Sigmoid colon (tissue), 4 donors: ENCODE measurements around the gene CUL9.

Experiments used
- EP300 ChIP-seq, 4 donors: sonication (generic); formaldehyde crosslinking; IDR thresholded peaks; one replicate each; pipeline ENCODE4 v1.6.1; 2017; ENCODE audit warnings: antibody characterized with exemption in 4 of 4
- TF ChIP-seq, protein P1 (sequence below), 4 experiments: fragments of 450-650 bp in 3 of 4; fragments of 200-600 bp in 1 of 4; IDR thresholded peaks; one replicate each; pipeline ENCODE4 v1.5.1; 2016 to 2019; ENCODE audit warnings: antibody characterized with exemption in 4 of 4, mild to moderate bottlenecking in 3 of 4, moderate library complexity in 2 of 4

GRCh38 chr6:43231053-43231452, 49.1 kb downstream of the CUL9 start:
- TF ChIP-seq, protein P1, sequence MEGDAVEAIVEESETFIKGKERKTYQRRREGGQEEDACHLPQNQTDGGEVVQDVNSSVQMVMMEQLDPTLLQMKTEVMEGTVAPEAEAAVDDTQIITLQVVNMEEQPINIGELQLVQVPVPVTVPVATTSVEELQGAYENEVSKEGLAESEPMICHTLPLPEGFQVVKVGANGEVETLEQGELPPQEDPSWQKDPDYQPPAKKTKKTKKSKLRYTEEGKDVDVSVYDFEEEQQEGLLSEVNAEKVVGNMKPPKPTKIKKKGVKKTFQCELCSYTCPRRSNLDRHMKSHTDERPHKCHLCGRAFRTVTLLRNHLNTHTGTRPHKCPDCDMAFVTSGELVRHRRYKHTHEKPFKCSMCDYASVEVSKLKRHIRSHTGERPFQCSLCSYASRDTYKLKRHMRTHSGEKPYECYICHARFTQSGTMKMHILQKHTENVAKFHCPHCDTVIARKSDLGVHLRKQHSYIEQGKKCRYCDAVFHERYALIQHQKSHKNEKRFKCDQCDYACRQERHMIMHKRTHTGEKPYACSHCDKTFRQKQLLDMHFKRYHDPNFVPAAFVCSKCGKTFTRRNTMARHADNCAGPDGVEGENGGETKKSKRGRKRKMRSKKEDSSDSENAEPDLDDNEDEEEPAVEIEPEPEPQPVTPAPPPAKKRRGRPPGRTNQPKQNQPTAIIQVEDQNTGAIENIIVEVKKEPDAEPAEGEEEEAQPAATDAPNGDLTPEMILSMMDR (IDR thresholded peaks at IDR 0.05): no peak
- TF ChIP-seq EP300 (IDR thresholded peaks at IDR 0.05): no peak
